OCI-LY3 (cell line): ENCODE data around the gene LSMEM2.

Source experiments
- H2AFZ ChIP-seq: fragments of 200-600, 300-600 bp; shearing (Covaris generic); 2 replicates; pipeline ENCODE4 v1.6.0; 2014; ENCODE audit warnings: antibody characterized with exemption, low read depth, low read length
- H3K27ac ChIP-seq: fragments of 200-600, 300-600 bp; sonication (generic); 2 replicates; pipeline ENCODE4 v1.5.1; 2014; ENCODE audit warnings: mild to moderate bottlenecking, low read length, moderate library complexity, mixed read lengths
- H3K27me3 ChIP-seq: fragments of 200-600, 300-600 bp; sonication (generic); 2 replicates; pipeline ENCODE4 v1.6.1; 2014; ENCODE audit warnings: low read depth, low read length, mixed read lengths
- H3K36me3 ChIP-seq: fragments of 200-600, 300-600 bp; sonication (generic); replicated peaks from 2 replicates; pipeline ENCODE3; 2014; ENCODE audit warnings: low read depth, low read length, mixed read lengths
- H3K4me1 ChIP-seq: fragments of 300-600, 200-600 bp; sonication (generic); 2 replicates; pipeline ENCODE4 v1.6.1; 2014; ENCODE audit warnings: low read length, mixed read lengths
- H3K4me2 ChIP-seq: fragments of 200-600, 300-600 bp; sonication (generic); 2 replicates; pipeline ENCODE4 v1.6.1; 2014; ENCODE audit warnings: low read length, mixed read lengths
- H3K4me3 ChIP-seq: fragments of 300-600, 200-600 bp; sonication (generic); 2 replicates; pipeline ENCODE4 v1.5.1; 2014; ENCODE audit warnings: antibody characterized with exemption, mild to moderate bottlenecking, low read length, moderate library complexity
- H3K79me2 ChIP-seq: fragments of 300-600, 200-600 bp; shearing (Covaris generic); 2 replicates; pipeline ENCODE4 v1.6.1; 2014; ENCODE audit warnings: mild to moderate bottlenecking, low read length, mixed read lengths
- H3K9ac ChIP-seq: fragments of 300-600, 200-600 bp; shearing (Covaris generic); 2 replicates; pipeline ENCODE4 v1.6.0; 2014; ENCODE audit warnings: mild to moderate bottlenecking, low read length, moderate library complexity
- H3K9me3 ChIP-seq: fragments of 200-600, 300-600 bp; shearing (Covaris generic); 2 replicates; pipeline ENCODE4 v1.6.1; 2014; ENCODE audit warnings: low read length, mixed read lengths; ENCODE audit not compliant: insufficient read depth
- H4K20me1 ChIP-seq: fragments of 200-600, 300-600 bp; sonication (generic); 2 replicates; pipeline ENCODE4 v1.6.1; 2016; ENCODE audit warnings: low read length, mixed read lengths; ENCODE audit not compliant: insufficient read depth
- CTCF ChIP-seq: fragments of 200-600, 300-600 bp; sonication (generic); IDR thresholded peaks from 2 replicates; pipeline ENCODE4 v1.5.1; 2014; ENCODE audit warnings: antibody characterized with exemption, low read length, low read depth
- EZH2phosphoT487 ChIP-seq: fragments of 200-600 bp; shearing (Covaris generic); IDR thresholded peaks from 2 replicates; pipeline ENCODE4 v1.6.1; 2018; ENCODE audit warnings: antibody characterized with exemption, mixed run types, low read depth

LSMEM2 gene

GRCh38 chr3:50325113-50325480 is 46.2 kb downstream of the LSMEM2 start:
- H3K4me1 ChIP-seq: peaks cover 31% of the 10 kb centered on the region
- no peak overlapping the region for H3K27ac ChIP-seq
- H2AFZ ChIP-seq: no peak overlapping the region

GRCh38 chr3:50325497-50326181 is 46.8 kb downstream of the LSMEM2 start:
- no peak overlapping the region for H3K27ac ChIP-seq
- TF ChIP-seq CTCF (no peak), EZH2phosphoT487 (no peak)
- peaks cover 21% of the 10 kb centered on the region for H3K36me3 ChIP-seq
- no peak overlapping the region for H3K4me2 ChIP-seq
- H3K4me3 ChIP-seq: no peak overlapping the region
- H3K9me3 ChIP-seq: no peaks in the 10 kb centered on the region
- peaks cover 22% of the 10 kb centered on the region for H3K79me2 ChIP-seq
- H3K27me3 ChIP-seq: no peaks in the 10 kb centered on the region
- H3K4me1 ChIP-seq: peaks cover 28% of the 10 kb centered on the region
- no peaks in the 10 kb centered on the region for H4K20me1 ChIP-seq
- no peak overlapping the region for H2AFZ ChIP-seq
- no peak overlapping the region for H3K9ac ChIP-seq

More at GRCh38 chr3:50325113-50325480, 46.2 kb downstream of the LSMEM2 start:
- Histone ChIP-seq H4K20me1 (no peaks in the 10 kb centered on the region), H3K9me3 (no peaks in the 10 kb centered on the region), H3K79me2 (peaks cover 27% of the 10 kb centered on the region), H3K4me3 (no peak overlapping the region), H3K4me2 (no peak overlapping the region), H3K36me3 (peaks cover 16% of the 10 kb centered on the region), H3K9ac (no peak overlapping the region), H3K27me3 (no peaks in the 10 kb centered on the region)
- TF ChIP-seq CTCF (no peak), EZH2phosphoT487 (no peak)

DNA sequence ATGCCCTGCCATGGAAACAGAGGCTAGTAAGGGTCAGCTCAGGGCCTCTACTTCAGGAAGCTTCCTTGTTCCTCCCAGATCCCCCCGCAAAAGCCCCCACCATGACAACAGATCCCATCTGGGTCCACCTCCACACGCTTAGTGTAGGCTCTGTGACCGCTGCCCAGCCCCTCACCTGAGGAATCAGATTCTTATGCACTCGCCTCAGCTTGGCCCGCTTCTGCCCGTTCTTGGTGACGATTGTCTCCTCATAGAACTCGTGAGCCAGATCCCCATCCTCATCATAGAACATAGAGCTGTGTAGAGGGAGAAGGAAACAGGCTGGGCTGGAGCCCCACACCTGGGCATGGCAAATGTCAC is 47.3 kb downstream of the LSMEM2 start:
- Histone ChIP-seq H3K9ac (no peak overlapping the region), H3K4me3 (no peak overlapping the region), H3K27me3 (no peaks in the 10 kb centered on the region), H3K4me2 (no peak overlapping the region), H4K20me1 (no peaks in the 10 kb centered on the region), H2AFZ (no peak overlapping the region), H3K79me2 (peaks cover 19% of the 10 kb centered on the region), H3K4me1 (peaks cover 28% of the 10 kb centered on the region), H3K36me3 (peaks cover 27% of the 10 kb centered on the region), H3K27ac (no peak overlapping the region), H3K9me3 (no peaks in the 10 kb centered on the region)
- TF ChIP-seq CTCF (no peak), EZH2phosphoT487 (no peak)

DNA sequence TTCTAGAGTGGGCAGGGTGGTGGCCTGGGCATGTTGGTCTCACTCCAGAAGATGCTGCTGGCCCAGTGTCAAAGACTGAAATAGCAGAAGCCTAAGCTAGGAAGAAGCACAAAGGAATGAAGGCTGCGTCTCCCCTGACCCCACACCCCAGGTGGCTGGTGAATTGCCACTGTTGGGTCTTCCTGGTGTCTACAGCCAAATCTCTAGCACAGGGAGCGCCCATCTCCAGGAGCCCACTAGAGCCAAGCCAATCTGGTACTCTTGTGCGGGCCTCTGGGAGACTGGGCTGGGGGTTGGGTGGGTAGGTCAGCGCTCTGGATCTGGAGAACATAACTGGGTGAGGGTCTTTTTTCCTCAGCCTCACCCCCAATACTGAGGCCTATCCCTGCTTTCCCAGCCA is 48.2 kb downstream of the LSMEM2 start:
- Histone ChIP-seq H4K20me1 (no peaks in the 10 kb centered on the region), H3K9ac (peak overlapping the region; percentile 81), H3K9me3 (no peaks in the 10 kb centered on the region), H2AFZ (no peak overlapping the region), H3K4me3 (peak overlapping the region; percentile 91), H3K36me3 (peaks cover 36% of the 10 kb centered on the region), H3K79me2 (peaks cover 29% of the 10 kb centered on the region), H3K4me1 (peaks cover 24% of the 10 kb centered on the region), H3K27me3 (no peaks in the 10 kb centered on the region), H3K4me2 (peak overlapping the region; percentile 93), H3K27ac (no peak overlapping the region)
- TF ChIP-seq CTCF (no peak), EZH2phosphoT487 (no peak)
